Right atrium auricular region (tissue), 2 donors: ENCODE results near the gene ARHGEF39. TPM values are rescaled to one million over a fixed set of nuclear protein-coding genes. Genes with fewer than 3 reads are reported as not detected.

Experiments used
- DNase-seq: peaks from one replicate; pipeline ENCODE4 v3.0.0-alpha.2; 2019; ENCODE audit warnings: low spot score
- H3K27ac ChIP-seq, 2 donors: fragments of 200-600 bp; sonication (generic); 1 replicate in 1 of 2; 2 replicates in 1 of 2; pipeline ENCODE4 v1.5.1; 2016 to 2019
- H3K27me3 ChIP-seq, 2 donors: fragments of 200-600 bp; sonication (generic); one replicate each; pipeline versions ENCODE4 v1.5.1 to v1.6.0; 2017 to 2019
- H3K36me3 ChIP-seq: fragments of 200-600 bp; sonication (generic); one replicate; pipeline ENCODE4 v1.5.1; 2016
- H3K4me1 ChIP-seq, 2 donors: fragments of 200-600 bp; sonication (generic); one replicate each; pipeline versions ENCODE4 v1.5.1 to v1.6.0; 2017 to 2019
- H3K4me3 ChIP-seq, 2 donors: fragments of 200-600 bp; sonication (generic); 1 replicate in 1 of 2; 2 replicates in 1 of 2; pipeline ENCODE4 v1.5.1; 2017 to 2019; ENCODE audit warnings: mild to moderate bottlenecking in 1 of 2, moderate library complexity in 1 of 2
- H3K9me3 ChIP-seq, 2 donors: fragments of 200-600 bp; sonication (generic); one replicate each; pipeline ENCODE4 v1.5.1; 2019
- total RNA-seq, 2 donors: library from RNA; depleted of rRNA; stranded (reverse); fragments of >200 nt; gene quantifications; one replicate each; pipeline ENCODE4 v1.1.0, GENCODE V29; 2016
- TF ChIP-seq, protein P1 (sequence below), 2 donors: fragments of 200-600 bp; sonication (generic); IDR thresholded peaks; one replicate each; pipeline ENCODE4 v1.5.1; 2019; ENCODE audit warnings: antibody characterized with exemption in 2 of 2

The ARHGEF39 gene
- total RNA-seq, 2 donors from 2014 or later = 0.44 TPM; not detected in 1

DNA sequence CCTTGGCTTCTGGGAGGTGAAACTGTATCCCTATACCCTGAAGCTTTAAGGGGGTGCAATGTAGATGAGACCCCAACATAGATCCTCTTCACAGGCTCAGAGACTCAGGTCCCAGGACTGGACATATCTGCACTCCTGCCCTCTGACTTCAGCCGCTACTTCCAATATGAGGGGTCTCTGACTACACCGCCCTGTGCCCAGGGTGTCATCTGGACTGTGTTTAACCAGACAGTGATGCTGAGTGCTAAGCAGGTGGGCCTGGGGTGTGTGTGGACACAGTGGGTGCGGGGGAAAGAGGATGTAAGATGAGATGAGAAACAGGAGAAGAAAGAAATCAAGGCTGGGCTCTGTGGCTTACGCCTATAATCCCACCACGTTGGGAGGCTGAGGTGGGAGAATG lies 14.1 kb upstream of the ARHGEF39 start:
- peaks cover 17% of the 10 kb centered on the region for H3K36me3 ChIP-seq
- TF ChIP-seq, protein P1, sequence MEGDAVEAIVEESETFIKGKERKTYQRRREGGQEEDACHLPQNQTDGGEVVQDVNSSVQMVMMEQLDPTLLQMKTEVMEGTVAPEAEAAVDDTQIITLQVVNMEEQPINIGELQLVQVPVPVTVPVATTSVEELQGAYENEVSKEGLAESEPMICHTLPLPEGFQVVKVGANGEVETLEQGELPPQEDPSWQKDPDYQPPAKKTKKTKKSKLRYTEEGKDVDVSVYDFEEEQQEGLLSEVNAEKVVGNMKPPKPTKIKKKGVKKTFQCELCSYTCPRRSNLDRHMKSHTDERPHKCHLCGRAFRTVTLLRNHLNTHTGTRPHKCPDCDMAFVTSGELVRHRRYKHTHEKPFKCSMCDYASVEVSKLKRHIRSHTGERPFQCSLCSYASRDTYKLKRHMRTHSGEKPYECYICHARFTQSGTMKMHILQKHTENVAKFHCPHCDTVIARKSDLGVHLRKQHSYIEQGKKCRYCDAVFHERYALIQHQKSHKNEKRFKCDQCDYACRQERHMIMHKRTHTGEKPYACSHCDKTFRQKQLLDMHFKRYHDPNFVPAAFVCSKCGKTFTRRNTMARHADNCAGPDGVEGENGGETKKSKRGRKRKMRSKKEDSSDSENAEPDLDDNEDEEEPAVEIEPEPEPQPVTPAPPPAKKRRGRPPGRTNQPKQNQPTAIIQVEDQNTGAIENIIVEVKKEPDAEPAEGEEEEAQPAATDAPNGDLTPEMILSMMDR (IDR thresholded peaks at IDR 0.05) = no peak
- DNase-seq = no peak
- no peaks in the 10 kb centered on the region for H3K27me3 ChIP-seq
- H3K4me3 ChIP-seq = no peak overlapping the region
- H3K4me1 ChIP-seq = peaks cover 0 to 13% of the 10 kb centered on the region in 2 donors
- H3K27ac ChIP-seq = no peak overlapping the region
- H3K9me3 ChIP-seq = no peaks in the 10 kb centered on the region

DNA sequence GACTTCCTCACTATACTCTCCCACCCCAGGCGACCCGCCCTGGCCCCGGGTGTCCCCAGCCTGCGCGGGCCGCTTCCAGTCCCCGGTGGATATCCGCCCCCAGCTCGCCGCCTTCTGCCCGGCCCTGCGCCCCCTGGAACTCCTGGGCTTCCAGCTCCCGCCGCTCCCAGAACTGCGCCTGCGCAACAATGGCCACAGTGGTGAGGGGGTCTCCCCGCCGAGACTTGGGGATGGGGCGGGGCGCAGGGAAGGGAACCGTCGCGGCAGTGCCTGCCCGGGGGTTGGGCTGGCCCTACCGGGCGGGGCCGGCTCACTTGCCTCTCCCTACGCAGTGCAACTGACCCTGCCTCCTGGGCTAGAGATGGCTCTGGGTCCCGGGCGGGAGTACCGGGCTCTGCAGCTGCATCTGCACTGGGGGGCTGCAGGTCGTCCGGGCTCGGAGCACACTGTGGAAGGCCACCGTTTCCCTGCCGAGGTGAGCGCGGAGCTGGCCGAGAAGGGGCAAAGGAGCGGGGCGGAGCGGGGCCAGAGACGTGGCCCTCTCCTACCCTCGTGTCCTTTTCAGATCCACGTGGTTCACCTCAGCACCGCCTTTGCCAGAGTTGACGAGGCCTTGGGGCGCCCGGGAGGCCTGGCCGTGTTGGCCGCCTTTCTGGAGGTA lies 10.9 kb upstream of the ARHGEF39 start:
- Histone ChIP-seq H3K36me3 (no peaks in the 10 kb centered on the region), H3K27me3 (no peaks in the 10 kb centered on the region), H3K4me1 (peaks cover 0 to 22% of the 10 kb centered on the region in 2 donors), H3K9me3 (no peaks in the 10 kb centered on the region), H3K27ac (no peak overlapping the region), H3K4me3 (peak overlapping the region; percentile 40 to 63)
- TF ChIP-seq, protein P1 (IDR thresholded peaks at IDR 0.05) = no peak
- DNase-seq = no peak

DNA sequence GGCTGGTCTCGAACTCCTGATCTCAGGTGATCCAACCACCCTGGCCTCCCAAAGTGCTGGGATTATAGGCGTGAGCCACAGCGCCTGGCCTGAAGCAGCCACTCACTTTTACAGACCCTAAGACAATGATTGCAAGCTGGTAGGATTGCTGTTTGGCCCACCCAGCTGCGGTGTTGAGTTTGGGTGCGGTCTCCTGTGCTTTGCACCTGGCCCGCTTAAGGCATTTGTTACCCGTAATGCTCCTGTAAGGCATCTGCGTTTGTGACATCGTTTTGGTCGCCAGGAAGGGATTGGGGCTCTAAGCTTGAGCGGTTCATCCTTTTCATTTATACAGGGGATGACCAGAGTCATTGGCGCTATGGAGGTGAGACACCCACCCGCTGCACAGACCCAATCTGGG lies 10.2 kb upstream of the ARHGEF39 start:
- DNase-seq = no peak
- Histone ChIP-seq H3K36me3 (no peaks in the 10 kb centered on the region), H3K4me3 (peak overlapping the region; percentile 40 to 63), H3K9me3 (no peaks in the 10 kb centered on the region), H3K27me3 (no peaks in the 10 kb centered on the region), H3K27ac (no peak overlapping the region), H3K4me1 (peaks cover 0 to 22% of the 10 kb centered on the region in 2 donors)
- TF ChIP-seq, protein P1 (IDR thresholded peaks at IDR 0.05) = no peak

DNA sequence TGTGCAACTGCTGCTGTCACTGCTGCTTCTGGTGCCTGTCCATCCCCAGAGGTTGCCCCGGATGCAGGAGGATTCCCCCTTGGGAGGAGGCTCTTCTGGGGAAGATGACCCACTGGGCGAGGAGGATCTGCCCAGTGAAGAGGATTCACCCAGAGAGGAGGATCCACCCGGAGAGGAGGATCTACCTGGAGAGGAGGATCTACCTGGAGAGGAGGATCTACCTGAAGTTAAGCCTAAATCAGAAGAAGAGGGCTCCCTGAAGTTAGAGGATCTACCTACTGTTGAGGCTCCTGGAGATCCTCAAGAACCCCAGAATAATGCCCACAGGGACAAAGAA lies 9.0 kb upstream of the ARHGEF39 start:
- H3K27ac ChIP-seq = no peak overlapping the region
- H3K27me3 ChIP-seq = no peaks in the 10 kb centered on the region
- no peaks in the 10 kb centered on the region for H3K36me3 ChIP-seq
- DNase-seq = no peak
- no peak overlapping the region for H3K4me3 ChIP-seq
- no peaks in the 10 kb centered on the region for H3K9me3 ChIP-seq
- H3K4me1 ChIP-seq = peaks cover 0 to 22% of the 10 kb centered on the region in 2 donors
- TF ChIP-seq, protein P1 (IDR thresholded peaks at IDR 0.05) = no peak

DNA sequence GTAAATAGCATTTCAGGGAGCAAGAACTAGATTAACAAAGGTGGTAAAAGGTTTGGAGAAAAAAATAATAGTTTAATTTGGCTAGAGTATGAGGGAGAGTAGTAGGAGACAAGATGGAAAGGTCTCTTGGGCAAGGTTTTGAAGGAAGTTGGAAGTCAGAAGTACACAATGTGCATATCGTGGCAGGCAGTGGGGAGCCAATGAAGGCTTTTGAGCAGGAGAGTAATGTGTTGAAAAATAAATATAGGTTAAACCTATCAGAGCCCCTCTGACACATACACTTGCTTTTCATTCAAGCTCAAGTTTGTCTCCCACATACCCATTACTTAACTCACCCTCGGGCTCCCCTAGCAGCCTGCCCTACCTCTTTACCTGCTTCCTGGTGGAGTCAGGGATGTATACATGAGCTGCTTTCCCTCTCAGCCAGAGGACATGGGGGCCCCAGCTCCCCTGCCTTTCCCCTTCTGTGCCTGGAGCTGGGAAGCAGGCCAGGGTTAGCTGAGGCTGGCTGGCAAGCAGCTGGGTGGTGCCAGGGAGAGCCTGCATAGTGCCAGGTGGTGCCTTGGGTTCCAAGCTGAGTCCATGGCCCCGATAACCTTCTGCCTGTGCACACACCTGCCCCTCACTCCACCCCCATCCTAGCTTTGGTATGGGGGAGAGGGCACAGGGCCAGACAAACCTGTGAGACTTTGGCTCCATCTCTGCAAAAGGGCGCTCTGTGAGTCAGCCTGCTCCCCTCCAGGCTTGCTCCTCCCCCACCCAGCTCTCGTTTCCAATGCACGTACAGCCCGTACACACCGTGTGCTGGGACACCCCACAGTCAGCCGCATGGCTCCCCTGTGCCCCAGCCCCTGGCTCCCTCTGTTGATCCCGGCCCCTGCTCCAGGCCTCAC lies 8.4 kb upstream of the ARHGEF39 start, which contains the start of gene CA9:
TSS of gene CA9 (plus strand) at position 797 of the 893 bp plus-strand sequence. CDS start at position 829, 32 bp downstream.
- Histone ChIP-seq H3K27ac (peak within 1 kb of the TSS in 1 of 2 donors; percentile 23), H3K4me1 (peaks cover 0 to 22% of the 10 kb centered on the region in 2 donors), H3K9me3 (no peaks in the 10 kb centered on the region), H3K27me3 (no peaks in the 10 kb centered on the region), H3K4me3 (no peak within 1 kb of the TSS), H3K36me3 (no peaks in the 10 kb centered on the region)
- no peak for DNase-seq
- TF ChIP-seq, protein P1 (IDR thresholded peaks at IDR 0.05) = no peak
